ENCODE measurements around the gene ASPRV1.

The ASPRV1 gene

DNA sequence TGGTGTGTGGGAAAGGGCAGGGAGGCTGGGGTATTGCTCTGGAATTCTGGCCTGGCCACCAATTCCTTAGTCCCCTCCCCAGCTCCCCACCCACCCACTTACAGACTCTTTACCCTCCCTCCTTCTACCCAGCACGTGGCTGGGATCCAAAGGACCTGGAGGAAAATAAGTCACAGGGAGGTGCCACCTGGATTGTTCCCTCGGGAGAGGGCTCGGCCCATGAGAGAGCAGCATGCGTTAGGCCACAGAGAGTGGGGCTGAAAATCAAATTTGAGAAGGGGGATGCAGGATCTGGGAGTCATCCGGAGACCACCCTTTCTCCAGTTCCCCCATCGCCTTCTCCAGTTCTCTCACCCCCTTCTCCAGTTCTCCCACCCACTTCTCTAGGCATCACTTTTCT, 3.0 kb downstream of the ASPRV1 start:
- H4K5ac ChIP-seq (ENCODE audit: low read length): no peak overlapping the region
- no peak overlapping the region for H2BK5ac ChIP-seq (ENCODE audit: low read length)
- no peak overlapping the region for H3K4ac ChIP-seq (ENCODE audit: low read depth, low read length)
- H3K4me1 ChIP-seq (ENCODE audit: control insufficient read depth, low read depth, low read length): no peaks in the 10 kb centered on the region
- no CpG with 5 or more reads among the region's 6 CpGs for WGBS (ENCODE audit: extremely low coverage, insufficient coverage, low lambda C conversion rate)
- DNase-seq: no peak
- H3K56ac ChIP-seq (ENCODE audit: low read length): no peak overlapping the region
- no peak overlapping the region for H2AK5ac ChIP-seq (ENCODE audit: low read length)
- H3K18ac ChIP-seq (ENCODE audit: low read length): no peak overlapping the region
- H3K79me1 ChIP-seq (ENCODE audit: low read length): no peaks in the 10 kb centered on the region
- no peak overlapping the region for H2BK120ac ChIP-seq (ENCODE audit: low read depth, low read length)
- H4K8ac ChIP-seq (ENCODE audit: low read depth, low read length): no peak overlapping the region
- no peak overlapping the region for H3K27ac ChIP-seq (ENCODE audit: low read depth, low read length)
- no peaks in the 10 kb centered on the region for H3K79me2 ChIP-seq (ENCODE audit: control insufficient read depth, insufficient read depth, low read length)
- H3K4me2 ChIP-seq (ENCODE audit: low read length): no peak overlapping the region
- no peaks in the 10 kb centered on the region for H3K36me3 ChIP-seq (ENCODE audit: control insufficient read depth, insufficient read depth, low read length)
- no peaks in the 10 kb centered on the region for H3K27me3 ChIP-seq (ENCODE audit: insufficient read depth, low read length, poor library complexity)
- H3K4me3 ChIP-seq (ENCODE audit: low read length): no peak overlapping the region
- H3K9ac ChIP-seq (ENCODE audit: low read length): no peak overlapping the region
- no peak overlapping the region for H2BK15ac ChIP-seq (replicated peaks; ENCODE audit: low read depth)
- no peak overlapping the region for H3K23ac ChIP-seq (ENCODE audit: low read length)

DNA sequence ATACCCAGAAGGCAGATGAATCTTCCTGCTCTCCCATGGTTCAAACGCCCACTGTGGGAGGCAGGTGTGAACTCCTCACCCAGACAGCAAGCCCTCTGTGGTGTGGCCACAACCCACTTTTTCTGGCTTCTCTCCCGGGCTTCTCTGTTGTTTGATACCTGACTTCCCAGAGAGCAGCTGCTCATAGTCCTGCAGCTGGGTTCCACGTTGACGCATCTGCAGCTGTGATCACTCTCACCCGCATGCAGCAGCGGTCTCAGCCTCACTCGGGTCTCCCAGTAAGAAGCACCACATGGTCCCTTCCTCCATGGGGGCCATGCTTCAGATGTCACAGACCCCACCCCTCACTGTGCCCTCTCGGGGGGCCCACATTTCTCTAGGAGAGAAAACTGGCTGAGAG, 3.5 kb downstream of the ASPRV1 start:
- no peaks in the 10 kb centered on the region for H3K36me3 ChIP-seq (ENCODE audit: control insufficient read depth, insufficient read depth, low read length)
- H4K8ac ChIP-seq (ENCODE audit: low read depth, low read length): no peak overlapping the region
- H3K23ac ChIP-seq (ENCODE audit: low read length): no peak overlapping the region
- H2AK5ac ChIP-seq (ENCODE audit: low read length): no peak overlapping the region
- no peak overlapping the region for H3K4ac ChIP-seq (ENCODE audit: low read depth, low read length)
- no peaks in the 10 kb centered on the region for H3K79me2 ChIP-seq (ENCODE audit: control insufficient read depth, insufficient read depth, low read length)
- H3K4me1 ChIP-seq (ENCODE audit: control insufficient read depth, low read depth, low read length): no peaks in the 10 kb centered on the region
- H2BK5ac ChIP-seq (ENCODE audit: low read length): no peak overlapping the region
- DNase-seq: no peak
- no peak overlapping the region for H3K9ac ChIP-seq (ENCODE audit: low read length)
- no peak overlapping the region for H3K56ac ChIP-seq (ENCODE audit: low read length)
- no peaks in the 10 kb centered on the region for H3K79me1 ChIP-seq (ENCODE audit: low read length)
- H3K27ac ChIP-seq (ENCODE audit: low read depth, low read length): no peak overlapping the region
- H3K27me3 ChIP-seq (ENCODE audit: insufficient read depth, low read length, poor library complexity): no peaks in the 10 kb centered on the region
- H3K18ac ChIP-seq (ENCODE audit: low read length): no peak overlapping the region
- no CpG with 5 or more reads among the region's 8 CpGs for WGBS (ENCODE audit: extremely low coverage, insufficient coverage, low lambda C conversion rate)
- no peak overlapping the region for H3K4me2 ChIP-seq (ENCODE audit: low read length)
- H4K5ac ChIP-seq (ENCODE audit: low read length): no peak overlapping the region
- no peak overlapping the region for H3K4me3 ChIP-seq (ENCODE audit: low read length)
- no peak overlapping the region for H2BK120ac ChIP-seq (ENCODE audit: low read depth, low read length)
- H2BK15ac ChIP-seq (replicated peaks; ENCODE audit: low read depth): no peak overlapping the region

DNA sequence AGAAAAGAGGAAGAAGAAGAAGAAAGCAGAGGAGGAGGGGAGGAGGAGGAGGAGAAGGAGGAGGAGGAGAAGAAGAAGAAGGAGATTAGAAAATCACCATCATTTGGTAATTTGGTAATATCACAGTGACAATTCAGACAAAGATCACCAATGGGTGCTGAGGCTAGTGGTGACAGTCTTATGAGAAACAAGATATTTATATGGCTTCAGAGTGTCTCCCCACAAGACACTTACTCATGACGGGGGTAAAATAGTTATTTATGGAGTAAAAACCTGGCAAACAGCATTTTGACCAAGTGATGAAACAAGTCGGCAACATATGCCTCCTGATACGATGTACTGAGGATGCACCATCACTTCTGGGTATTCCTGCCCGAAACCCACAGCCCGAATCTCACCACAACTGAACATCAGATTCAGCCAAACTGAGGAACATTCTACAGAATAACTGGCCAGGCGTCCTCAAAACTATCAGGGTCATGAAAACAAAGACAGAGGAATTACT, 4.9 kb downstream of the ASPRV1 start:
- Histone ChIP-seq H3K56ac (ENCODE audit: low read length) (no peak overlapping the region), H3K4me3 (ENCODE audit: low read length) (no peak overlapping the region), H2BK5ac (ENCODE audit: low read length) (no peak overlapping the region), H4K8ac (ENCODE audit: low read depth, low read length) (no peak overlapping the region), H3K36me3 (ENCODE audit: control insufficient read depth, insufficient read depth, low read length) (no peaks in the 10 kb centered on the region), H3K79me2 (ENCODE audit: control insufficient read depth, insufficient read depth, low read length) (no peaks in the 10 kb centered on the region), H3K9ac (ENCODE audit: low read length) (no peak overlapping the region), H3K79me1 (ENCODE audit: low read length) (no peaks in the 10 kb centered on the region), H3K4me2 (ENCODE audit: low read length) (no peak overlapping the region), H3K4me1 (ENCODE audit: control insufficient read depth, low read depth, low read length) (no peaks in the 10 kb centered on the region), H3K4ac (ENCODE audit: low read depth, low read length) (no peak overlapping the region), H2BK15ac (replicated peaks; ENCODE audit: low read depth) (no peak overlapping the region), H3K23ac (ENCODE audit: low read length) (no peak overlapping the region), H3K27me3 (ENCODE audit: insufficient read depth, low read length, poor library complexity) (no peaks in the 10 kb centered on the region), H2BK120ac (ENCODE audit: low read depth, low read length) (no peak overlapping the region), H4K5ac (ENCODE audit: low read length) (no peak overlapping the region), H3K18ac (ENCODE audit: low read length) (no peak overlapping the region), H2AK5ac (ENCODE audit: low read length) (no peak overlapping the region), H3K27ac (ENCODE audit: low read depth, low read length) (no peak overlapping the region)
- no CpG with 5 or more reads among the region's 6 CpGs for WGBS (ENCODE audit: extremely low coverage, insufficient coverage, low lambda C conversion rate)
- no peak for DNase-seq

DNA sequence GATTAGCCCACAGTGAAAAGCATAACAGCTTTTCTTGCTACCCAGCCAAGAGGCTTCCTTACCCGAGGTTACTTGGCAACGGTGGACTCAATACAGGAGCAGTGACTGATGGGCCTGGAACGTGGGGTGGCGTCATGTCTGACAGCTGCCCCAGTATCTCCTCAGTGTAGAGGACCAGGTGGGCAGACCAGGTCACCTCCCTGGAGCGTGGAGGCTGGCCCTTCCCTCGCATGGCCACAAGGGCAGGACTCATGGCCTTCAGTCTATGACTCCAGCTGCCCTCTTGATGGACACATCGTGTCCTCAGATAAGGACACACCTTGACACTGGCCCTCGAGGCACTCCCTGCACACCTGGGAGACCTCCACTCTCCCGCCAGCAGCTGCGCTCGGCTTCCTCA, 6.4 kb downstream of the ASPRV1 start:
- Histone ChIP-seq H3K4me3 (ENCODE audit: low read length) (no peak overlapping the region), H2AK5ac (ENCODE audit: low read length) (no peak overlapping the region), H2BK15ac (replicated peaks; ENCODE audit: low read depth) (no peak overlapping the region), H3K18ac (ENCODE audit: low read length) (no peak overlapping the region), H4K5ac (ENCODE audit: low read length) (no peak overlapping the region), H3K9ac (ENCODE audit: low read length) (no peak overlapping the region), H3K23ac (ENCODE audit: low read length) (no peak overlapping the region), H3K56ac (ENCODE audit: low read length) (no peak overlapping the region), H3K4me1 (ENCODE audit: control insufficient read depth, low read depth, low read length) (no peaks in the 10 kb centered on the region), H3K27me3 (ENCODE audit: insufficient read depth, low read length, poor library complexity) (no peaks in the 10 kb centered on the region), H3K4ac (ENCODE audit: low read depth, low read length) (no peak overlapping the region), H3K79me1 (ENCODE audit: low read length) (no peaks in the 10 kb centered on the region), H3K36me3 (ENCODE audit: control insufficient read depth, insufficient read depth, low read length) (no peaks in the 10 kb centered on the region), H3K27ac (ENCODE audit: low read depth, low read length) (no peak overlapping the region), H4K8ac (ENCODE audit: low read depth, low read length) (no peak overlapping the region), H2BK120ac (ENCODE audit: low read depth, low read length) (no peak overlapping the region), H3K4me2 (ENCODE audit: low read length) (no peak overlapping the region), H2BK5ac (ENCODE audit: low read length) (no peak overlapping the region), H3K79me2 (ENCODE audit: control insufficient read depth, insufficient read depth, low read length) (no peaks in the 10 kb centered on the region)
- WGBS (ENCODE audit: extremely low coverage, insufficient coverage, low lambda C conversion rate): no CpG with 5 or more reads among the region's 11 CpGs
- DNase-seq: no peak

DNA sequence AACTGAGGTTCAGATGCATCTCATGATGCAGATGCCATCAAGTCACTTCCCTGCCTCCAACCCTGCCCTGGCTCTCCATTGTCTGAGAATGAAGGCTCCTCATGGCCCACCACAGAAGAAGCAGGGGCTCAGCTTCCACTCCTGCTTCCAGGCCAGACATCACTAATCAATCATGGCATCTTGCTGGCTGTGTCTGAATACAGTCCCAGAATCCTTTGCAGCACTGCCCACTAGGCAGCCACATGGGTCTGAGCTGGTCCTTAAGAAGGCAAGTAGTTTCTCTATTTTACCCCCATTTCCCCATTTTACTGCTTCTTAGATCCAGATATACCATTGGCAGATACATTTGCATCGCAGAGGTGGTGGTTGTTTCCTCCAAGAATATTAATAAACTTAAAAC, 7.3 kb downstream of the ASPRV1 start:
- no peaks in the 10 kb centered on the region for H3K79me1 ChIP-seq (ENCODE audit: low read length)

DNA sequence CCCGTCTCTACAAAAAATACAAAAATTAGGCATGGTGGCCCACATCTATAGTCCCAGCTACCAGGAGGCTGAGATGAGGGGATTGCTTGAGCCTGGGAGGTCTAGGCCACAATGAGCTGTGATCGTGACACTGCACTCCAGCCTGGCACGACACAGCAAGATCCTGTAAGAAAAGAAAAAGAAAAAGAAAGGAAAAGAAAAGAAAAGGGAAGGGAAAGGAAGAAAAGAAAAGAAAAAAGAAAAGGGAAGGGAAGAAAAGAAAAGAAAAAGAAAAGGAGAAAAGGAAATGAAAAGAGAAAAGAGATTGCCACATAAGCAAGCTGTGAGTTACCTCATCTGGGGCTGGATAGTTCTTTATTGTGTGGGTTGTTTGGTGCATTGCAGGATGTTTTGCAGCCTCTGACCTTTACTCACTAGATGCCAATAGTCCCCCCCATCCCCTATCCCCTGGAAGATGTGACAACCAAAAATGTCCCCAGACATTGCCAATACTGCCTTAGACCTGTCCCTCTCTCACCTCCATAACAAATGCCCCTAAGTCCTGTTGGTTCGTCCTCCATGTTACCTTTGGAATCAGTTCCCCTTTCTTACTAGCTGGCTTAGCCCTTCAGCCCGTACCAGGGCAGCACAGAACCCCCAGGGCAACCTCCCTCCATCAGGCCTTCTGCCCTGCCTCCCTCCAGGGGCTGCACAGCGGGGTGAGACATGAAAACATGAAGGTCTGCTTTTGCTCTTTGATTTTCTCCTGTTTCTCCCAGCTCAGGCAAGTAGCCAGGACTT, 8.9 kb downstream of the ASPRV1 start:
- no peak overlapping the region for H3K56ac ChIP-seq (ENCODE audit: low read length)
- H3K4me1 ChIP-seq (ENCODE audit: control insufficient read depth, low read depth, low read length): no peaks in the 10 kb centered on the region
- no peak overlapping the region for H3K27ac ChIP-seq (ENCODE audit: low read depth, low read length)
- H3K79me1 ChIP-seq (ENCODE audit: low read length): no peaks in the 10 kb centered on the region
- no peak for DNase-seq
- H2BK120ac ChIP-seq (ENCODE audit: low read depth, low read length): no peak overlapping the region
- no peak overlapping the region for H2AK5ac ChIP-seq (ENCODE audit: low read length)
- WGBS (ENCODE audit: extremely low coverage, insufficient coverage, low lambda C conversion rate): no CpG with 5 or more reads among the region's 6 CpGs
- no peak overlapping the region for H4K5ac ChIP-seq (ENCODE audit: low read length)
- H4K8ac ChIP-seq (ENCODE audit: low read depth, low read length): no peak overlapping the region
- no peak overlapping the region for H2BK15ac ChIP-seq (replicated peaks; ENCODE audit: low read depth)
- no peaks in the 10 kb centered on the region for H3K27me3 ChIP-seq (ENCODE audit: insufficient read depth, low read length, poor library complexity)
- H3K23ac ChIP-seq (ENCODE audit: low read length): no peak overlapping the region
- H3K79me2 ChIP-seq (ENCODE audit: control insufficient read depth, insufficient read depth, low read length): no peaks in the 10 kb centered on the region
- no peak overlapping the region for H3K4me3 ChIP-seq (ENCODE audit: low read length)
- no peak overlapping the region for H3K9ac ChIP-seq (ENCODE audit: low read length)
- H3K18ac ChIP-seq (ENCODE audit: low read length): no peak overlapping the region
- H2BK5ac ChIP-seq (ENCODE audit: low read length): no peak overlapping the region
- no peaks in the 10 kb centered on the region for H3K36me3 ChIP-seq (ENCODE audit: control insufficient read depth, insufficient read depth, low read length)
- H3K4me2 ChIP-seq (ENCODE audit: low read length): no peak overlapping the region
- no peak overlapping the region for H3K4ac ChIP-seq (ENCODE audit: low read depth, low read length)

More for the DNA sequence above, 7.3 kb downstream of the ASPRV1 start:
- Histone ChIP-seq H2BK15ac (replicated peaks; ENCODE audit: low read depth) (no peak overlapping the region), H2BK5ac (ENCODE audit: low read length) (no peak overlapping the region), H2AK5ac (ENCODE audit: low read length) (no peak overlapping the region), H3K9ac (ENCODE audit: low read length) (no peak overlapping the region), H2BK120ac (ENCODE audit: low read depth, low read length) (no peak overlapping the region), H4K5ac (ENCODE audit: low read length) (no peak overlapping the region), H3K79me2 (ENCODE audit: control insufficient read depth, insufficient read depth, low read length) (no peaks in the 10 kb centered on the region), H3K27ac (ENCODE audit: low read depth, low read length) (no peak overlapping the region), H3K56ac (ENCODE audit: low read length) (no peak overlapping the region), H3K18ac (ENCODE audit: low read length) (no peak overlapping the region), H3K27me3 (ENCODE audit: insufficient read depth, low read length, poor library complexity) (no peaks in the 10 kb centered on the region), H3K4ac (ENCODE audit: low read depth, low read length) (no peak overlapping the region), H3K23ac (ENCODE audit: low read length) (no peak overlapping the region), H3K36me3 (ENCODE audit: control insufficient read depth, insufficient read depth, low read length) (no peaks in the 10 kb centered on the region), H3K4me3 (ENCODE audit: low read length) (no peak overlapping the region), H3K4me1 (ENCODE audit: control insufficient read depth, low read depth, low read length) (no peaks in the 10 kb centered on the region), H4K8ac (ENCODE audit: low read depth, low read length) (no peak overlapping the region), H3K4me2 (ENCODE audit: low read length) (no peak overlapping the region)
- no CpG with 5 or more reads among the region's 1 CpG for WGBS (ENCODE audit: extremely low coverage, insufficient coverage, low lambda C conversion rate)
- DNase-seq: no peak
